Measurements from ENCODE around the gene EDA. TPM values are rescaled to one million over a fixed set of nuclear protein-coding genes. Genes with fewer than 3 reads are reported as not detected.

EDA gene
- total and polyA plus RNA-seq, 2 of the 13 experiments (the other 11 are each of a cell fraction or from before 2014, with no cell fraction given): 8.8 to 11.2 TPM

DNA sequence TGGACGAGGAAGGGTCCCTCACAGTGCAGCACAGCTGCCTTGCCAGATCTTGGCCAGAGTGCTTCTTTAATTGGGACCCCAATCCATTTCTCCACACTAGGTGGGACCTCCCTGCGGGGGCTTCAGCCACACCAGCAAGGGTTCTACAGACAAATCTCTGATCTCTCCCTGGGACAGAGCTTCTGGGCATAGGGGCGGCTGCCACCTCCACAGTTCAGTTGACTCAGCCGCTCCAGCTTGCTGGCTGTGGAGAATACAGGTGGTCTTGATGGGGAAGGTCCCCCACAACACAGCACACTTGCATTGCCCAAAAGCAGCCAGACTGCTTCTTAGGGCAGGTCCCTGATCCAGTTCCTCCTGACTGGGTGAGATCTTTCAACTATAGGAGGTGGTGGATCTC lies 199.6 kb downstream of the EDA start (continued):
- TF ChIP-seq ZNF780A (CRISPR knock-in tag; IDR thresholded peaks at IDR 0.05): no peak
- TF ChIP-seq, protein P1, sequence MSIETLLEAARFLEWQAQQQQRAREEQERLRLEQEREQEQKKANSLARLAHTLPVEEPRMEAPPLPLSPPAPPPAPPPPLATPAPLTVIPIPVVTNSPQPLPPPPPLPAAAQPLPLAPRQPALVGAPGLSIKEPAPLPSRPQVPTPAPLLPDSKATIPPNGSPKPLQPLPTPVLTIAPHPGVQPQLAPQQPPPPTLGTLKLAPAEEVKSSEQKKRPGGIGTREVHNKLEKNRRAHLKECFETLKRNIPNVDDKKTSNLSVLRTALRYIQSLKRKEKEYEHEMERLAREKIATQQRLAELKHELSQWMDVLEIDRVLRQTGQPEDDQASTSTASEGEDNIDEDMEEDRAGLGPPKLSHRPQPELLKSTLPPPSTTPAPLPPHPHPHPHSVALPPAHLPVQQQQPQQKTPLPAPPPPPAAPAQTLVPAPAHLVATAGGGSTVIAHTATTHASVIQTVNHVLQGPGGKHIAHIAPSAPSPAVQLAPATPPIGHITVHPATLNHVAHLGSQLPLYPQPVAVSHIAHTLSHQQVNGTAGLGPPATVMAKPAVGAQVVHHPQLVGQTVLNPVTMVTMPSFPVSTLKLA (IDR thresholded peaks at IDR 0.05): no peak
- TF ChIP-seq EP300 (IDR thresholded peaks at IDR 0.05; ENCODE audit: low read depth in 2 of 2, low read length in 2 of 2): no peak
- no peak for TF ChIP-seq EP300 (CRISPR knock-in tag; IDR thresholded peaks at IDR 0.05; ENCODE audit: borderline replicate concordance)

DNA sequence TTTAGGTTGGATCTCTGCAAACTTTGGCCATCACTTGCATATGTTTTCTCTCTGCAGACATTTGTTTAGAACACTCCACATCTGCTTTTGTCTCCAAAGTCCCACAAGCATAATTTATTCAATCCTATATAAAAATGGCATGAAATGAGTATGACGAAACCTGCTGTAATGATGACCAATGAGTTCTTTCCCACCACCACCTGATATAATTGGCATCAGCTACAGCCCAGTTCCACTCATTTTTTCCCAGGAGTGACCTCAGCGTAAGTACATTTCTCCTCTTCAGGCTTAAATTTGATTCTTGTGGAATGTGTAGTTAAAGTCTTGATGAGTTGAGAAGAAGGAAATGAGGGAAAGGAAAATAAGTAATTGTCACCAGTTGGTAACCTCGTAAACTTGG lies 228.7 kb downstream of the EDA start:
- H3K9ac ChIP-seq (ENCODE audit: insufficient read depth, low read depth, low read length): no peak overlapping the region
- ChIA-PET CTCF (ENCODE audit: low intra/inter-chr PET ratio, low total read pairs) (no interaction called here), POLR2A (no interaction called here)
- H3K79me2 ChIP-seq (ENCODE audit: insufficient read depth, low read length): no peaks in the 10 kb centered on the region
- H2AFZ ChIP-seq (ENCODE audit: low read length): no peak overlapping the region
- no peak for ATAC-seq
- no peak for FAIRE-seq
- no peak overlapping the region for H3K4me2 ChIP-seq (ENCODE audit: low read depth, low read length)
- whole genome bisulfite sequencing (ENCODE audit: low lambda C conversion rate): 95% methylated on average over 3 of the region's 3 CpGs
- H3K4me3 ChIP-seq (replicated peaks in 1 of 3; ENCODE audit: insufficient read depth in 1 of 3, low read depth in 2 of 3, low read length in 3 of 3): no peak overlapping the region
- intact Hi-C loops (cut with micrococcal nuclease; ENCODE audit: unreplicated experiment): no loop called here
- no peaks in the 10 kb centered on the region for H3K9me3 ChIP-seq (ENCODE audit: low read length)
- H3K27me3 ChIP-seq (ENCODE audit: control insufficient read depth in 1 of 2, insufficient read depth in 2 of 2, low read length in 2 of 2): no peaks in the 10 kb centered on the region
- in situ Hi-C loops (cut with HindIII; ENCODE audit: extremely low pct_ligation_motif_present, low pct_unique_long_range_greater_than_20kb): no loop called here
- no peaks in the 10 kb centered on the region for H4K20me1 ChIP-seq (ENCODE audit: insufficient read depth, low read length)
- H3K36me3 ChIP-seq (replicated peaks in 1 of 2; ENCODE audit: control insufficient read depth in 1 of 2, insufficient read depth in 2 of 2, low read length in 2 of 2): no peaks in the 10 kb centered on the region
- no peak overlapping the region for H3K27ac ChIP-seq (ENCODE audit: extremely low read length, insufficient read depth, low read length)
- no peaks in the 10 kb centered on the region for H3K4me1 ChIP-seq (ENCODE audit: insufficient read depth, low read length)
- DNase-seq (ENCODE audit: low spot score): no peak
- no TSS peak for BruUV-seq (replicated peaks)
- TF ChIP-seq GATA4 (IDR thresholded peaks at IDR 0.05; ENCODE audit: borderline replicate concordance, low read depth): no peak
- no peak for TF ChIP-seq MEIS1 (CRISPR knock-in tag; IDR thresholded peaks at IDR 0.05; ENCODE audit: borderline replicate concordance)
- TF ChIP-seq SALL2 (CRISPR knock-in tag; IDR thresholded peaks at IDR 0.05): no peak
- TF ChIP-seq, protein P2, sequence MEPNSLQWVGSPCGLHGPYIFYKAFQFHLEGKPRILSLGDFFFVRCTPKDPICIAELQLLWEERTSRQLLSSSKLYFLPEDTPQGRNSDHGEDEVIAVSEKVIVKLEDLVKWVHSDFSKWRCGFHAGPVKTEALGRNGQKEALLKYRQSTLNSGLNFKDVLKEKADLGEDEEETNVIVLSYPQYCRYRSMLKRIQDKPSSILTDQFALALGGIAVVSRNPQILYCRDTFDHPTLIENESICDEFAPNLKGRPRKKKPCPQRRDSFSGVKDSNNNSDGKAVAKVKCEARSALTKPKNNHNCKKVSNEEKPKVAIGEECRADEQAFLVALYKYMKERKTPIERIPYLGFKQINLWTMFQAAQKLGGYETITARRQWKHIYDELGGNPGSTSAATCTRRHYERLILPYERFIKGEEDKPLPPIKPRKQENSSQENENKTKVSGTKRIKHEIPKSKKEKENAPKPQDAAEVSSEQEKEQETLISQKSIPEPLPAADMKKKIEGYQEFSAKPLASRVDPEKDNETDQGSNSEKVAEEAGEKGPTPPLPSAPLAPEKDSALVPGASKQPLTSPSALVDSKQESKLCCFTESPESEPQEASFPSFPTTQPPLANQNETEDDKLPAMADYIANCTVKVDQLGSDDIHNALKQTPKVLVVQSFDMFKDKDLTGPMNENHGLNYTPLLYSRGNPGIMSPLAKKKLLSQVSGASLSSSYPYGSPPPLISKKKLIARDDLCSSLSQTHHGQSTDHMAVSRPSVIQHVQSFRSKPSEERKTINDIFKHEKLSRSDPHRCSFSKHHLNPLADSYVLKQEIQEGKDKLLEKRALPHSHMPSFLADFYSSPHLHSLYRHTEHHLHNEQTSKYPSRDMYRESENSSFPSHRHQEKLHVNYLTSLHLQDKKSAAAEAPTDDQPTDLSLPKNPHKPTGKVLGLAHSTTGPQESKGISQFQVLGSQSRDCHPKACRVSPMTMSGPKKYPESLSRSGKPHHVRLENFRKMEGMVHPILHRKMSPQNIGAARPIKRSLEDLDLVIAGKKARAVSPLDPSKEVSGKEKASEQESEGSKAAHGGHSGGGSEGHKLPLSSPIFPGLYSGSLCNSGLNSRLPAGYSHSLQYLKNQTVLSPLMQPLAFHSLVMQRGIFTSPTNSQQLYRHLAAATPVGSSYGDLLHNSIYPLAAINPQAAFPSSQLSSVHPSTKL (CRISPR knock-in tag; IDR thresholded peaks at IDR 0.05): no peak
- TF ChIP-seq, protein P3, sequence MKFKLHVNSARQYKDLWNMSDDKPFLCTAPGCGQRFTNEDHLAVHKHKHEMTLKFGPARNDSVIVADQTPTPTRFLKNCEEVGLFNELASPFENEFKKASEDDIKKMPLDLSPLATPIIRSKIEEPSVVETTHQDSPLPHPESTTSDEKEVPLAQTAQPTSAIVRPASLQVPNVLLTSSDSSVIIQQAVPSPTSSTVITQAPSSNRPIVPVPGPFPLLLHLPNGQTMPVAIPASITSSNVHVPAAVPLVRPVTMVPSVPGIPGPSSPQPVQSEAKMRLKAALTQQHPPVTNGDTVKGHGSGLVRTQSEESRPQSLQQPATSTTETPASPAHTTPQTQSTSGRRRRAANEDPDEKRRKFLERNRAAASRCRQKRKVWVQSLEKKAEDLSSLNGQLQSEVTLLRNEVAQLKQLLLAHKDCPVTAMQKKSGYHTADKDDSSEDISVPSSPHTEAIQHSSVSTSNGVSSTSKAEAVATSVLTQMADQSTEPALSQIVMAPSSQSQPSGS (CRISPR knock-in tag; IDR thresholded peaks at IDR 0.05): no peak
- TF ChIP-seq ZNF180 (CRISPR knock-in tag; IDR thresholded peaks at IDR 0.05; ENCODE audit: borderline replicate concordance, low read depth): no peak
- TF ChIP-seq, protein P4, sequence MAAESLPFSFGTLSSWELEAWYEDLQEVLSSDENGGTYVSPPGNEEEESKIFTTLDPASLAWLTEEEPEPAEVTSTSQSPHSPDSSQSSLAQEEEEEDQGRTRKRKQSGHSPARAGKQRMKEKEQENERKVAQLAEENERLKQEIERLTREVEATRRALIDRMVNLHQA (CRISPR knock-in tag; IDR thresholded peaks at IDR 0.05): no peak
- no peak for TF ChIP-seq ZNF790 (CRISPR knock-in tag; IDR thresholded peaks at IDR 0.05; ENCODE audit: borderline replicate concordance)
- TF ChIP-seq, protein P5, sequence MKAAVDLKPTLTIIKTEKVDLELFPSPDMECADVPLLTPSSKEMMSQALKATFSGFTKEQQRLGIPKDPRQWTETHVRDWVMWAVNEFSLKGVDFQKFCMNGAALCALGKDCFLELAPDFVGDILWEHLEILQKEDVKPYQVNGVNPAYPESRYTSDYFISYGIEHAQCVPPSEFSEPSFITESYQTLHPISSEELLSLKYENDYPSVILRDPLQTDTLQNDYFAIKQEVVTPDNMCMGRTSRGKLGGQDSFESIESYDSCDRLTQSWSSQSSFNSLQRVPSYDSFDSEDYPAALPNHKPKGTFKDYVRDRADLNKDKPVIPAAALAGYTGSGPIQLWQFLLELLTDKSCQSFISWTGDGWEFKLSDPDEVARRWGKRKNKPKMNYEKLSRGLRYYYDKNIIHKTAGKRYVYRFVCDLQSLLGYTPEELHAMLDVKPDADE (CRISPR knock-in tag; IDR thresholded peaks at IDR 0.05): no peak
